HUES64 (cell line): ENCODE data around the gene RGS9BP.

Experiments used
- H3K27ac ChIP-seq: 2 replicates; pipeline ENCODE4 v1.7.0; 2013; ENCODE audit warnings: low read depth, low read length, inconsistent platforms
- H3K27me3 ChIP-seq: 2 replicates; pipeline ENCODE4 v1.6.1; 2013; ENCODE audit warnings: mild to moderate bottlenecking, low read length; ENCODE audit not compliant: insufficient read depth
- H3K36me3 ChIP-seq: 2 replicates; pipeline ENCODE4 v1.6.1; 2013; ENCODE audit warnings: mild to moderate bottlenecking, low read length; ENCODE audit not compliant: insufficient read depth
- H3K4me1 ChIP-seq: 2 replicates; pipeline ENCODE4 v1.6.1; 2013; ENCODE audit warnings: mild to moderate bottlenecking, low read length, moderate library complexity; ENCODE audit not compliant: insufficient read depth
- H3K4me3 ChIP-seq: 2 replicates; pipeline ENCODE4 v1.5.1; 2013; ENCODE audit warnings: mild to moderate bottlenecking, low read length, moderate library complexity
- H3K9ac ChIP-seq: 2 replicates; pipeline ENCODE4 v1.6.1; 2013; ENCODE audit warnings: mild to moderate bottlenecking, low read depth, low read length
- H3K9me3 ChIP-seq: 2 replicates; pipeline ENCODE4 v1.6.1; 2013; ENCODE audit warnings: low read depth, low read length; ENCODE audit not compliant: insufficient read depth
- WGBS: fragments of 150-250, 120-280 bp; methylation state at CpG from one replicate; pipeline ENCODE4 v1.1.7; 2013; ENCODE audit warnings: missing lambda C conversion rate; 5-methylcytosine and 5-hydroxymethylcytosine counted together

Gene RGS9BP

DNA sequence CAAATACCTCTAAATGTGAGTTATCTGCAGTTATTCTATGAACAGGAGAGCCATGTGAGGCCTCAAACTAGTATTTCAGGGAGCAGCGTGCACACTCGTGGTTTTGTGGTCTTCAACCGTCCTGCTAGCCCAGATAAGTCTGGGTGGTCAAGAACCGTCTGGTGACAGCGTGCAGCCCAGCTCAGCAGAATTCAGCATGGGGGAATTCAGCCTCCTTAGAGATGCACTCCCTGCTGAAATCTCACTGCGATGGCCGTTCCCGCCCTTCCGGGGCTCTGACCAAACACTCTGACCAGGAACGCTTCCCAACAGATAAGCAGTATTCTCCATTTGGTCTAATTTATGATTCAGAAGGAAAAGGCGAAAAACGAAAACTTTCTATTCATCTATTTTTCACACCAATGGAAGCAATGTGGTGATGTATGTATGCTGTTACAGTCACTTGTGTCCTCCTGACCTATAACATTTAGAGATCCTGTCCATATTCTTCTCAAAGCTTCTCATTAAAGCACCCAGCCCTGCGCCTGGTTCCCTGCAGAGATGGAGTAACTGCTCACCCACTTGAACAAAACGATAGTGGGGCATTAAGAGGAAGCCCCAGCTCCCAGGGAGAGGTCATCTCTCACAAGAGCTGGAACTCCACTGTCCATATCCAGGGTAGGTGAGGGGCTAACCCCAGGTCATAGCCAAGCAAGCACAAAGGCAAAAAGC is 3.6 kb upstream of the RGS9BP start:
- Histone ChIP-seq H3K27ac (no peak overlapping the region), H3K4me1 (no peaks in the 10 kb centered on the region), H3K36me3 (no peaks in the 10 kb centered on the region), H3K4me3 (no peak overlapping the region), H3K9ac (no peak overlapping the region), H3K9me3 (no peaks in the 10 kb centered on the region), H3K27me3 (peaks cover 26% of the 10 kb centered on the region)
- WGBS = 88% methylated on average over 12 of the region's 14 CpGs

- Histone ChIP-seq H3K9ac (no peak overlapping the region), H3K27me3 (peaks cover 34% of the 10 kb centered on the region), H3K9me3 (no peaks in the 10 kb centered on the region), H3K27ac (no peak overlapping the region), H3K4me3 (no peak overlapping the region), H3K36me3 (no peaks in the 10 kb centered on the region), H3K4me1 (no peaks in the 10 kb centered on the region)
- WGBS = 94% methylated on average over 3 of the region's 3 CpGs
Measured at GRCh38 chr19:32672841-32673240, 2.8 kb upstream of the RGS9BP start.

DNA sequence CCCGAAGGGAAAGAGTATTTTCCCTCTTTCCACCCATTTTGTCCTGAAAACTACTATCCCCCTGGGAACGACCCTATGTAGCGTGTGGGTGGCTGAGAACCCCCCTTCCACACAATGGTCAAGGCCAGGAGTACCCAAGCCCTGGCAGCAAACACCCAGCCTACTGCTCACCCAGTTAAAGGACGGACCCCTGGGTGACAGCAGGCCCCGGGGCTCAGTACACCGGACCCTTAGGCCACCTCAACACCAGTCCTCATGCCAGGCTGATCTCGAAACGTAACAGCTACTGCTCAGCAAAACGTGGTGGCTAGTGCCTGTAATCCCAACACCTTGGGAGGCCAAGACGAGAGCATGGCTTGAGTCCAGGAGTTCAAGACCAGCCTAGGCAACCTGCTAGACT is 2.1 kb upstream of the RGS9BP start:
- WGBS = 90% methylated on average over 10 of the region's 10 CpGs
- H3K36me3 ChIP-seq = no peaks in the 10 kb centered on the region
- no peak overlapping the region for H3K9ac ChIP-seq
- peaks cover 40% of the 10 kb centered on the region for H3K27me3 ChIP-seq
- no peaks in the 10 kb centered on the region for H3K4me1 ChIP-seq
- no peak overlapping the region for H3K27ac ChIP-seq
- no peaks in the 10 kb centered on the region for H3K9me3 ChIP-seq
- H3K4me3 ChIP-seq = peak overlapping the region; percentile 92

DNA sequence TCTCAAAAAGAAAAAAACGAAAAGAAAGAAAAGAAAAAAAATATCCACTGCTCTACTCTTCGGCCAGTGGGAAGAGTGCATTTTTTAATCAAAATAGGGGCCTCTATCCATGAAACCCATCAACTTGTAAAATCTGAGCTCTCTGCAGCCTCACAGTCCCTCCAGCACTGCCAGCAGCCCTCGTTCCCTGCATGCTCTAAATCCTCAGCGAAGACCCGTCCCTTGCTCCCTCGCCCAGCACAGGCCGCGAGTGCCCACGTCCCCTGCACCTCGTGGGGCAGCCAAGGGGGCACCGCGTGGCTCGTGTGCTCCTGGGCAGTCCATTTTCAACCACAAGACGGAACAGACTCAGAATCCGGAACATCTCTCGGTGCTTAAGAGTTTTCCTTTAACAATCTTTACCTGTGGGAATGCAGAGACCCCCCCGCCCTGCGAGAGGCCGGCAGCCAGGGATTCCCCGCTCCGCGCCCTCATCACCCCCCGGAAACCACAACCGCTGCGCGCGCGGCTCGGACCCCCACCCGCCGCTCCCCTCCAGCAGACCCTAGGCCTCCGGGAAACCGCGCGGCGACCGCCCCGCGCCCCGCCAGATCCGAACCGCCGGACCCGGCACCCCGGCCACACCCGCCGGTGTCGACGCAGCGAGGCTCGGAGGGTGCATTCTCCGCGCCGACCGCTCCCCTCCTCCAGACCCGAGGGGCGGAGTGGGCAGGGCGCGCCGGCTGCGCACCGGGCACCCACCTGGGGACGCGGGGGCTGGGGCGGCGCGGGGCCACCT is 1.3 kb upstream of the RGS9BP start:
- H3K27me3 ChIP-seq = peaks cover 45% of the 10 kb centered on the region
- peak overlapping the region; percentile 92 for H3K4me3 ChIP-seq
- no peak overlapping the region for H3K27ac ChIP-seq
- 3% methylated on average over 66 of the region's 67 CpGs for WGBS
- H3K9me3 ChIP-seq = no peaks in the 10 kb centered on the region
- no peaks in the 10 kb centered on the region for H3K36me3 ChIP-seq
- peak overlapping the region; percentile 78 for H3K9ac ChIP-seq
- H3K4me1 ChIP-seq = no peaks in the 10 kb centered on the region

- WGBS = under 1% methylated on average over 75 of the region's 75 CpGs
- H3K36me3 ChIP-seq = no peaks in the 10 kb centered on the region
- no peak within 1 kb of the TSS for H3K27ac ChIP-seq
- no peaks in the 10 kb centered on the region for H3K9me3 ChIP-seq
- peaks cover 47% of the 10 kb centered on the region for H3K27me3 ChIP-seq
- H3K9ac ChIP-seq = peak within 1 kb of the TSS; percentile 78
- H3K4me1 ChIP-seq = no peaks in the 10 kb centered on the region
- H3K4me3 ChIP-seq = peak within 1 kb of the TSS; percentile 92
Measured at GRCh38 chr19:32674931-32675719, 523 bp upstream of the RGS9BP start, which contains the start of gene ANKRD27. Gene ANKRD27, minus strand, starts transcription at chr19:32675180. Its CDS starts 16,165 bp downstream, at chr19:32659015.

- Histone ChIP-seq H3K27me3 (peaks cover 47% of the 10 kb centered on the region), H3K27ac (no peak overlapping the region), H3K4me3 (peak overlapping the region; percentile 92), H3K4me1 (no peaks in the 10 kb centered on the region), H3K9me3 (no peaks in the 10 kb centered on the region), H3K9ac (no peak overlapping the region), H3K36me3 (no peaks in the 10 kb centered on the region)
- WGBS = 3% methylated on average over 93 of the region's 93 CpGs
Measured at GRCh38 chr19:32676186-32676894, 692 bp downstream of the RGS9BP start.

DNA sequence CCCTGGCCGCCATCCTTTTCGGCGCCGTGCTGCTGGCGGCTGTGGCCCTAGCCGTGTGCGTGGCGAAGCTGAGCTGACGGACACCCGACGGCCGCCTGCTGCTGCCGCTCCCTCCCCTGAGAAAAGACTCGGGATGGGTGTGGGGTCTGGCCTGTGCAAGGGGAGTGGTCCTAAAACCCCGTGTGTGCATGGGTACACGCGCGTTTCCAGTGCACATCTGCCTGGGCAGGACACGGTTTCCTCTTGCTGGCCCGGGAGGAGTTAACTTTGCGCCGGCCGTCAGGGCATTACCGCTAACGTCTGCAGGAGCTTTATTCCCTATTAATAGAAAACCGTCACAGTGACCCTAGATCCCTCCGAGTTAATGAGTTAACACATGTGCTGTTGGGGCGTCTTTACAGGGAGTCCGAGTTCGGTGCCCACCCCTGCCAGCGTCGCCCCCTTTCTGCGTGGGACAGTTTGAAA is 1.3 kb downstream of the RGS9BP start:
- Histone ChIP-seq H3K4me1 (no peaks in the 10 kb centered on the region), H3K4me3 (peak overlapping the region; percentile 92), H3K9ac (no peak overlapping the region), H3K36me3 (no peaks in the 10 kb centered on the region), H3K27ac (no peak overlapping the region), H3K27me3 (peaks cover 47% of the 10 kb centered on the region), H3K9me3 (no peaks in the 10 kb centered on the region)
- 17% methylated on average over 33 of the region's 33 CpGs for WGBS

DNA sequence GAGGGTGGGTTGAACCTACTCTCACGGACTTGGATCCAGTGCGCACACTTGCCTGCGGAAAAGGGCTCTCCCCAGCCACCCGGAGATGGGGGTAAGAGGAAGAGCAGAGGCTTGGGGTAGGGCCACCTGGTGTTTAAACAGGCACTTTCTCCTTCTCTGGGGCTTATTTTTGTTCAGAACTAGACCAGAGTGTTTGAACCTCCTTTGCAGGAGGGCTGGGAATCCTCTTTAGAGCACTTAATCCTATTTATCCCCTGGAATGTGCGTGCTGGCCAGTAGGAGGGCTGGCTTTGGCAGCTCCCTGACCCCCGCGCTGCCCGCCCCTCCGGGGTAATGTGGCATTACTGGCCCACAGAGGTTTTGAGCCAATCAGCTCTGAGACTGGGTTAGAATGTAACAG is 2.0 kb downstream of the RGS9BP start:
- Histone ChIP-seq H3K27ac (no peak overlapping the region), H3K4me3 (peak overlapping the region; percentile 8; the same call in 1 of the 2 replicates), H3K9me3 (no peaks in the 10 kb centered on the region), H3K4me1 (no peaks in the 10 kb centered on the region), H3K9ac (no peak overlapping the region), H3K27me3 (peaks cover 47% of the 10 kb centered on the region), H3K36me3 (no peaks in the 10 kb centered on the region)
- WGBS = 12% methylated on average over 9 of the region's 9 CpGs

DNA sequence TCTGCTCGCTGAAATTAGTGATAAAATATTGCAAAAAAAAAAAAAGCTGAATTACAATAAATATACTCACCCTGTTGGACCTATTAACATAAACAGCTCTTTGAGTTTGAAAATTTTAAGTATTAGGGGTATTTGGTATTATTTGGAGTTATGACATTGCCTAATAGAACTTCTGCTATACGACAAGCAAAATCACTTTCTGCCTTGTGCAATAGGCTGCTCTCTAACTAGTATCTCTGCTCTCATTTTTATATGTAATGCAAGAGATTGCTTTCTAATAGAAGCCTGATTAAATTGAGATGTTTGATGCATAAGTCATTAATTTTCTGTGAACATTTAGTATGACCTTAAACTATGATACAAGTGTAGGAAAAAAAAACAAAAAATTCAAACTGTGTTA is 5.3 kb downstream of the RGS9BP start:
- Histone ChIP-seq H3K27ac (no peak overlapping the region), H3K4me1 (no peaks in the 10 kb centered on the region), H3K36me3 (no peaks in the 10 kb centered on the region), H3K9ac (no peak overlapping the region), H3K4me3 (no peak overlapping the region), H3K9me3 (no peaks in the 10 kb centered on the region), H3K27me3 (peaks cover 32% of the 10 kb centered on the region)
- WGBS = no CpG with 5 or more reads among the region's 2 CpGs

- Histone ChIP-seq H3K27me3 (peaks cover 18% of the 10 kb centered on the region), H3K4me3 (no peak overlapping the region), H3K9me3 (no peaks in the 10 kb centered on the region), H3K36me3 (no peaks in the 10 kb centered on the region), H3K27ac (no peak overlapping the region), H3K4me1 (no peaks in the 10 kb centered on the region), H3K9ac (no peak overlapping the region)
- 92% methylated on average over 4 of the region's 4 CpGs for WGBS
Measured at GRCh38 chr19:32682317-32682716, 6.7 kb downstream of the RGS9BP start.
